OCI-LY7 (cell line): ENCODE measurements around the gene ATP2A3. TPM values are rescaled to one million over a fixed set of nuclear protein-coding genes. Genes with fewer than 3 reads are reported as not detected.
A peak's percentile ranks its signal among the peaks of the same experiment; 100 is the strongest.

ENCODE experiments used
- BruUV-seq: library from RNA; stranded (reverse); fragments of 400-500 nt; replicated peaks from 2 replicates; lab custom pipeline; 2021; lab: Mats Ljungman, UMichigan
- CTCF ChIA-PET: fragments of 300-600 bp; sonication (Branson Sonifier 250); formaldehyde crosslinking; loops from one replicate; lab custom pipeline; 2022; ENCODE audit warnings: antibody characterized with exemption; ENCODE audit not compliant: unreplicated experiment; lab: Charles Lee
- POLR2A ChIA-PET: fragments of 300-600 bp; sonication (Branson Sonifier 250); formaldehyde crosslinking; loops from one replicate; lab custom pipeline; 2022; ENCODE audit warnings: antibody characterized with exemption; lab: Charles Lee
- DNase-seq: peaks from one replicate; pipeline ENCODE4 v3.0.0-alpha.2; 2015; ENCODE audit warnings: low spot score
- H2AFZ ChIP-seq: fragments of 200-600 bp; sonication (generic), shearing (Covaris generic); 2 replicates; pipeline ENCODE4 v1.6.1; 2014; ENCODE audit warnings: mild to moderate bottlenecking, antibody characterized with exemption, low read length, moderate library complexity
- H3K27ac ChIP-seq: fragments of 200-600 bp; sonication (generic); 2 replicates; pipeline ENCODE4 v1.5.1; 2014; ENCODE audit warnings: mixed run types, low read depth, mild to moderate bottlenecking, moderate library complexity, low read length, inconsistent platforms; ENCODE audit not compliant: poor library complexity, severe bottlenecking
- H3K36me3 ChIP-seq: fragments of 200-600 bp; sonication (generic); 2 replicates; pipeline ENCODE4 v1.6.1; 2014; ENCODE audit warnings: mild to moderate bottlenecking, antibody characterized with exemption, low read length, moderate library complexity, mixed read lengths; ENCODE audit not compliant: insufficient read depth
- H3K4me1 ChIP-seq: fragments of 200-600 bp; sonication (generic); 2 replicates; pipeline ENCODE4 v1.5.1; 2014; ENCODE audit warnings: mild to moderate bottlenecking, low read length; ENCODE audit not compliant: insufficient read depth, poor library complexity, severe bottlenecking
- H3K4me2 ChIP-seq: fragments of 200-600 bp; sonication (generic); 2 replicates; pipeline ENCODE4 v1.6.1; 2014; ENCODE audit warnings: mild to moderate bottlenecking, low read length
- H3K4me3 ChIP-seq: fragments of 200-600 bp; sonication (generic); 2 replicates; pipeline ENCODE4 v1.5.1; 2014; ENCODE audit warnings: mild to moderate bottlenecking, low read depth, low read length; ENCODE audit not compliant: poor library complexity, severe bottlenecking
- H3K79me2 ChIP-seq: fragments of 200-600 bp; sonication (generic); 2 replicates; pipeline ENCODE4 v1.6.1; 2016; ENCODE audit warnings: low read depth, mild to moderate bottlenecking, low read length, moderate library complexity, mixed read lengths; ENCODE audit not compliant: insufficient read depth
- H3K9me2 ChIP-seq: fragments of 200-600 bp; sonication (generic); 2 replicates; pipeline ENCODE4 v1.6.1; 2016; ENCODE audit warnings: mild to moderate bottlenecking, low read length, mixed read lengths; ENCODE audit not compliant: insufficient read depth
- H3K9me3 ChIP-seq: fragments of 200-600 bp; sonication (generic); 2 replicates; pipeline ENCODE4 v1.6.1; 2014; ENCODE audit warnings: mild to moderate bottlenecking, mixed run types, low read length, mixed read lengths
- H4K20me1 ChIP-seq: fragments of 200-600 bp; sonication (generic); 2 replicates; pipeline ENCODE4 v1.6.1; 2014; ENCODE audit warnings: mild to moderate bottlenecking, antibody characterized with exemption, low read length, moderate library complexity, mixed read lengths; ENCODE audit not compliant: insufficient read depth
- CTCF ChIP-seq: fragments of 200-600 bp; sonication (generic); conservative IDR thresholded peaks from 2 replicates; pipeline ENCODE4 v1.5.1; 2014; ENCODE audit warnings: mild to moderate bottlenecking, antibody characterized with exemption, low read length, moderate library complexity, mixed read lengths
- EZH2phosphoT487 ChIP-seq: fragments of 200-600 bp; sonication (generic); IDR thresholded peaks from 2 replicates; pipeline ENCODE4 v1.6.1; 2018; ENCODE audit warnings: low read depth, borderline replicate concordance, mild to moderate bottlenecking, mixed run types, antibody characterized with exemption, low read length, moderate library complexity, mixed read lengths
- intact Hi-C: fragments of 100-400 bp; cut with micrococcal nuclease; formaldehyde crosslinking; loops from one replicate; pipeline ENCODE4 v1.10.0; 2022; ENCODE audit not compliant: unreplicated experiment
- total RNA-seq, 2 experiments: library from RNA; depleted of rRNA in 1 of 2; stranded (reverse); fragments of >200 nt in 1 of 2; shearing (Covaris generic) in 1 of 2; gene quantifications; 2 replicates each; pipeline ENCODE4 v1.2.3, GENCODE V29; 2014 to 2022

The ATP2A3 gene
- total RNA-seq, 2 experiments from 2014 or later, result 108 to 353 TPM

- no peak for DNase-seq
- ChIA-PET POLR2A (interaction anchor here (0.5 to 0.6 kb wide), 2 partner anchors 55 to 199 kb away, joined by 3 read pairs; partner anchors contain the start of gene NCBP3), CTCF (no interaction called here)
- H3K4me1 ChIP-seq, result peaks cover 29% of the 10 kb centered on the region
- no peaks in the 10 kb centered on the region for H3K79me2 ChIP-seq
- no peaks in the 10 kb centered on the region for H3K9me3 ChIP-seq
- no peak overlapping the region for H3K27ac ChIP-seq
- intact Hi-C loops, result no loop called here
- H3K9me2 ChIP-seq, result no peaks in the 10 kb centered on the region
- H3K4me2 ChIP-seq, result no peak overlapping the region
- no peak for TF ChIP-seq CTCF
- no peak for TF ChIP-seq EZH2phosphoT487
- H4K20me1 ChIP-seq, result no peaks in the 10 kb centered on the region
- H3K4me3 ChIP-seq, result no peak overlapping the region
- no peaks in the 10 kb centered on the region for H3K36me3 ChIP-seq
- H2AFZ ChIP-seq, result no peak overlapping the region
- no TSS peak for BruUV-seq
These were observed 63.6 kb downstream of the ATP2A3 start for GRCh38 chr17:3900646-3901045.

GRCh38 chr17:3897731-3898130 is 66.5 kb downstream of the ATP2A3 start:
- H3K9me2 ChIP-seq, result no peaks in the 10 kb centered on the region
- no TSS peak for BruUV-seq
- intact Hi-C loops, result loop anchor here (2.0 kb wide), 1 partner anchor 13 kb away; no protein-coding TSS in a partner anchor
- no peak overlapping the region for H2AFZ ChIP-seq
- ChIA-PET CTCF (interaction anchor here (0.7 to 1.0 kb wide), 2 partner anchors 16 to 160 kb away, joined by 3 read pairs; no protein-coding TSS in a partner anchor), POLR2A (interaction anchor here (1.4 kb wide), 1 partner anchor 13 kb away, joined by 5 read pairs; no protein-coding TSS in a partner anchor)
- no peak overlapping the region for H3K27ac ChIP-seq
- H3K79me2 ChIP-seq, result no peaks in the 10 kb centered on the region
- H3K4me1 ChIP-seq, result peaks cover 30% of the 10 kb centered on the region
- H4K20me1 ChIP-seq, result no peaks in the 10 kb centered on the region
- H3K9me3 ChIP-seq, result no peaks in the 10 kb centered on the region
- H3K36me3 ChIP-seq, result no peaks in the 10 kb centered on the region
- no peak overlapping the region for H3K4me2 ChIP-seq
- H3K4me3 ChIP-seq, result no peak overlapping the region
- TF ChIP-seq CTCF (no peak), EZH2phosphoT487 (no peak)
- no peak for DNase-seq

GRCh38 chr17:3896968-3897235 is 67.3 kb downstream of the ATP2A3 start:
- DNase-seq, result peak; percentile 77
- peaks cover 35% of the 10 kb centered on the region for H3K4me1 ChIP-seq
- TF ChIP-seq EZH2phosphoT487 (no peak), CTCF (no peak)
- H2AFZ ChIP-seq, result peak overlapping the region; percentile 89
- intact Hi-C loops, result loop anchor here (2.0 kb wide), 1 partner anchor 14 kb away; no protein-coding TSS in a partner anchor
- peak overlapping the region; percentile 18 for H3K27ac ChIP-seq
- H4K20me1 ChIP-seq, result no peaks in the 10 kb centered on the region
- no peak overlapping the region for H3K4me3 ChIP-seq
- H3K9me3 ChIP-seq, result no peaks in the 10 kb centered on the region
- ChIA-PET POLR2A (interaction anchor here (0.8 to 1.4 kb wide), 2 partner anchors 14 to 68 kb away, joined by 3 to 5 read pairs; no protein-coding TSS in a partner anchor), CTCF (interaction anchor here (0.6 to 1.0 kb wide), 2 partner anchors 17 to 530 kb away, joined by 3 to 5 read pairs; no protein-coding TSS in a partner anchor)
- H3K79me2 ChIP-seq, result no peaks in the 10 kb centered on the region
- no peaks in the 10 kb centered on the region for H3K36me3 ChIP-seq
- peak overlapping the region; percentile 51 for H3K4me2 ChIP-seq
- H3K9me2 ChIP-seq, result no peaks in the 10 kb centered on the region
- BruUV-seq, result no TSS peak
